Trophoblast cell (in vitro differentiated cells and primary cell): ENCODE data around the gene PTK6.

ENCODE experiments used
- DNase-seq, 2 donors: peaks; one replicate each; pipeline ENCODE4 v3.0.0-alpha.2; 2016
- H2AFZ ChIP-seq: 2 replicates; pipeline ENCODE4 v1.6.1; 2013; ENCODE audit warnings: low read length, moderate library complexity, mild to moderate bottlenecking; ENCODE audit not compliant: insufficient read depth, poor library complexity
- H2AK5ac ChIP-seq: 2 replicates; pipeline ENCODE4 v1.6.1; 2013; ENCODE audit warnings: mild to moderate bottlenecking, low read length
- H2BK120ac ChIP-seq: 2 replicates; pipeline ENCODE4 v1.6.1; 2013; ENCODE audit warnings: low read length, mild to moderate bottlenecking, moderate library complexity; ENCODE audit not compliant: insufficient read depth, poor library complexity
- H2BK12ac ChIP-seq: 2 replicates; pipeline ENCODE4 v1.6.1; 2013; ENCODE audit warnings: mild to moderate bottlenecking, low read length, moderate library complexity
- H2BK5ac ChIP-seq: 2 replicates; pipeline ENCODE4 v1.6.1; 2013; ENCODE audit warnings: low read length, low read depth, moderate library complexity, mild to moderate bottlenecking; ENCODE audit not compliant: poor library complexity
- H3K14ac ChIP-seq: 2 replicates; pipeline ENCODE4 v1.6.1; 2013; ENCODE audit warnings: mild to moderate bottlenecking, low read length
- H3K18ac ChIP-seq: 2 replicates; pipeline ENCODE4 v1.6.1; 2013; ENCODE audit warnings: mild to moderate bottlenecking, low read length
- H3K23ac ChIP-seq: 2 replicates; pipeline ENCODE4 v1.6.1; 2013; ENCODE audit warnings: low read length
- H3K27ac ChIP-seq: 2 replicates; pipeline ENCODE4 v1.5.1; 2013; ENCODE audit warnings: low read depth, mild to moderate bottlenecking, inconsistent platforms, low read length, moderate library complexity
- H3K27me3 ChIP-seq: 2 replicates; pipeline ENCODE4 v1.6.1; 2013; ENCODE audit warnings: inconsistent platforms, mild to moderate bottlenecking, low read length, moderate library complexity; ENCODE audit not compliant: insufficient read depth
- H3K36me3 ChIP-seq, 2 experiments: 1 replicate in 1 of 2; 2 replicates in 1 of 2; pipeline ENCODE4 v1.6.1; 2013; ENCODE audit warnings: low read length in 2 of 2, mild to moderate bottlenecking in 2 of 2, moderate library complexity in 1 of 2; ENCODE audit not compliant: insufficient read depth in 2 of 2, control insufficient read depth in 1 of 2
- H3K4ac ChIP-seq: 2 replicates; pipeline ENCODE4 v1.6.1; 2013; ENCODE audit warnings: low read depth, mild to moderate bottlenecking, low read length, moderate library complexity
- H3K4me1 ChIP-seq, 2 experiments: 1 replicate in 1 of 2; 2 replicates in 1 of 2; pipeline ENCODE4 v1.6.1; 2013; ENCODE audit warnings: low read length in 2 of 2, mild to moderate bottlenecking in 2 of 2, moderate library complexity in 1 of 2; ENCODE audit not compliant: insufficient read depth in 2 of 2, control insufficient read depth in 1 of 2
- H3K4me2 ChIP-seq: 2 replicates; pipeline ENCODE4 v1.6.1; 2013; ENCODE audit warnings: inconsistent platforms, mild to moderate bottlenecking, low read length, moderate library complexity
- H3K4me3 ChIP-seq: 2 replicates; pipeline ENCODE4 v1.5.1; 2013; ENCODE audit warnings: mild to moderate bottlenecking, low read depth, low read length, inconsistent platforms
- H3K79me1 ChIP-seq: one replicate; pipeline ENCODE4 v1.6.1; 2013; ENCODE audit warnings: low read length
- H3K79me2 ChIP-seq: 2 replicates; pipeline ENCODE4 v1.6.1; 2013; ENCODE audit warnings: low read length, mild to moderate bottlenecking; ENCODE audit not compliant: control insufficient read depth, insufficient read depth, poor library complexity
- H3K9ac ChIP-seq: 2 replicates; pipeline ENCODE4 v1.6.1; 2013; ENCODE audit warnings: mild to moderate bottlenecking, low read length
- H3K9me3 ChIP-seq: 2 replicates; pipeline ENCODE4 v1.6.1; 2013; ENCODE audit warnings: low read depth, mild to moderate bottlenecking, control low read depth, inconsistent platforms, low read length; ENCODE audit not compliant: insufficient read depth
- H4K12ac ChIP-seq: 2 replicates; pipeline ENCODE4 v1.6.1; 2013; ENCODE audit warnings: low read depth, mild to moderate bottlenecking, low read length, moderate library complexity
- H4K8ac ChIP-seq: 2 replicates; pipeline ENCODE4 v1.6.1; 2013; ENCODE audit warnings: low read depth, mild to moderate bottlenecking, low read length, moderate library complexity
- H4K91ac ChIP-seq: one replicate; pipeline ENCODE4 v1.6.1; 2013; ENCODE audit warnings: low read depth, mild to moderate bottlenecking, low read length, moderate library complexity
- WGBS: extraction: QIAGEN DNeasy Blood & Tissue Kit; methylation state at CpG from one replicate; pipeline ENCODE4 v1.1.7; 2013; ENCODE audit warnings: missing lambda C conversion rate; ENCODE audit not compliant: insufficient read length, insufficient coverage; ENCODE audit errors: extremely low coverage; 5-methylcytosine and 5-hydroxymethylcytosine counted together

The PTK6 gene

DNA sequence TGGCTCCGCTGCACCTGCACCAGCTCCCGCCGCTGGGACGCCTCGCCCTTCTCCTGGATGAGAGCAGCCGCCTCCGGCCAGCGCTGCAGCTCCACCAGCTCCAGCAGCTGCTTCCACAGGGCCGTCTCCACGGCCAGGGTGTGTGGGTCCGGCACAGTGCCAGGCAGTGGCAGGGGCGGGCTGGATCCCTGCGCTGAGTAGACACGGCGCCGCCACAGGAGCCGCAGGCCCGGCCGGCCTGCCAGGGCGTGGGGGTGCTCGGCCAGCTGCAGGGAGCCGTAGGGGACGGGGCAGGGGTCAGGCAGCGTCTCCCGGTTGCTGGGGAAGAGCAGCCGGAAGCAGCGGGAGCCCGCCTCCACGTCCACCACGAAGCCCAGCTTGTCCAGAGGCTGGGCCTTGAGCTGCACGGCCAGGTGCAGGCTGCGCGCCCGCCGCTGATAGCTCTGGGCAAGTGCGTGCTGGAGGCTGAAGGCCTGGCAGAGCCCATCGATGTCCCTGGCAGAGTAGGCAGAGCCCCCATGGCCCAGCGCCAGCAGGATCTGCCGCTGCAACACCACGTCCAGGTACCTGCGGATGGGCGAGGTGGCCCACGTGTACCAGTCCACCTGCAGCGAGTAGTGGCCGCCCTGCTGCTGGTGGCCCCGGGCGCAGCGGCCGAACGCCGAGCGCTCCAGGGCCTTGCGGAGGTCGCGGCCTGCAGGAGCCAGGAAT lies 26.2 kb upstream of the PTK6 start:
- H4K12ac ChIP-seq = no peak overlapping the region
- H3K27ac ChIP-seq = no peak overlapping the region
- H3K4me3 ChIP-seq = no peak overlapping the region
- peaks cover 34 to 53% of the 10 kb centered on the region in 2 experiments for H3K36me3 ChIP-seq
- H3K23ac ChIP-seq = no peak overlapping the region
- no peak overlapping the region for H3K4me2 ChIP-seq
- no peak overlapping the region for H2AK5ac ChIP-seq
- no peak for DNase-seq
- H3K18ac ChIP-seq = no peak overlapping the region
- H3K79me1 ChIP-seq = no peaks in the 10 kb centered on the region
- no peak overlapping the region for H4K91ac ChIP-seq
- no peak overlapping the region for H2BK120ac ChIP-seq
- H2BK12ac ChIP-seq = no peak overlapping the region
- no peaks in the 10 kb centered on the region for H3K4me1 ChIP-seq
- no peaks in the 10 kb centered on the region for H3K27me3 ChIP-seq
- no peak overlapping the region for H3K4ac ChIP-seq
- H2BK5ac ChIP-seq = no peak overlapping the region
- peaks cover 6% of the 10 kb centered on the region for H3K9me3 ChIP-seq
- H2AFZ ChIP-seq = no peak overlapping the region
- no CpG with 5 or more reads among the region's 55 CpGs for WGBS
- H3K14ac ChIP-seq = no peak overlapping the region
- no peak overlapping the region for H3K9ac ChIP-seq
- H4K8ac ChIP-seq = no peak overlapping the region
- no peaks in the 10 kb centered on the region for H3K79me2 ChIP-seq

DNA sequence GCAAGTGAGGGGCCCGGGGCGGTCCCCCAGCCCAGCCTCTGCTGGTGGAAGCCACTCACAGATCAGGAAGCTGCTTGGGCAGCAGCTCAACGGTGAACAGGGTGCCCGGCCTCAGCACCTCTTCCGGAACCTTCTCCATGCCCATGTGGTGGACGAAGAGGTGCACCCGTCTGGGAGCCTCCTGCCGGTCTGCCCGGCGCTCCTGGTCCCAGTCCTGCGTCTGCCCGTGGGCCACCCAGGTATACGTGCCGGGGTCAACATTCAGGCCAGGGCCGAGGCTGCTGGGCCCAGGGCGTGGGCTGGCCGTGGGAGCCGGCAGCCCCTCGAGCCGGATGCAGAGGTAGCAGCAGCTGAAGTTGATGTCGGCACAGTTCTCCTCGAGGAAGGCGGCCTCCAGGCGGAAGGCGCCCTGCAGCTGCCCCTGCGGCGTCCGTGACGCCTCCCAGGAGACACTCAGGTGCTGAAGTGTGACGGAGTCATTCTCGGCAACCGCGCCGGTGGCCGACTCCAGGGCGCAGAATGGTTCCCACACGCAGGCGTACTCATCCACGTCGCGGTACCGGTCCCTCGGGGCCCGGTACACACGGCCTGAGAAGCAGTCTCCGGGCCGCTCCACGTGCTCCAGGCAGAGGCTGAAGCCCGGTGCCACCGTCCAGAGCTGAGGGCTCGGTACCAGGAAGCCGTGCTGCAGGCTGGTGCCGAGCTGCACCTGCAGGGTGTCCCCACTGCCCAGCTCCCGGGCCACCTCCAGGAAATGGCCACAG lies 25.5 kb upstream of the PTK6 start:
- no peak overlapping the region for H3K9ac ChIP-seq
- WGBS = no CpG with 5 or more reads among the region's 54 CpGs

DNA sequence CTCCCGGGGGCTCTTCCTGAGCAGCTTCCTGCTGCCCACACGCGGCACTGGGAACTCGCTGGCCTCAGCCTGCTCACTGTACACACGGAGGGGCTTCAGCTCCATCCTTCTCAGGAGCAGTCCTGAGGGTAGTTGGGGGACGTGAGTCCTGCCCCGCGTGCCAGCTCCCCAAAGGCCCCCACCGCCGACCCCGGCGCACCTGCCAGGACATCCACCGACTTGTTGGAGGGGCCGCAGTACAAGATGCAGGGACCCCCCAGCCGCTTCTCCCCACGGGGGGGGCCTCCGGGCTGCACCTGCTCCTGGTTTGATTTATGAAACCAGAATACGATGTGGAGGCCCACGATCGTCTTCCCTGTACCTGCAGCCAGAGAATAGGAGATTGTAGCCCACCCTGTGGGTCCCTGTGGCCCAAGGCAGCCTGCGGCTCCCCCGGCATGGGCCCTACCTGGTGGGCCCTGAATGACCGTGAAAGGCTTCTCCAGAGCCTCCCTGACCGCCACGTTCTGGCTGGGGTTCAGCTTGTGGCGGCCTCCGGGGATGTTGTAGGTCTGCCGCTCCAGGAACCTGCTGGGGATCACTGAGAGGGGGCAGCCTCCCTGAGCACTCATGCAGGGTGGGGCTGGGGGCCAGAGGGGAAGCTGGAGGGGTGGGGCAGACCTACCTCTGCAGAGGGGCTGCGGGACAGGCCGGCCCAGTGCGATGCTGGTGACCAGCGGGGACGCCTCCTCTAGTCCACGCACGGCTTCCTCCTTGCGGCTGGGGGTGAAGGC lies 24.6 kb upstream of the PTK6 start:
- no peak for DNase-seq
- no peak overlapping the region for H3K9ac ChIP-seq
- no CpG with 5 or more reads among the region's 36 CpGs for WGBS
- H2AK5ac ChIP-seq = no peak overlapping the region
- H3K4me2 ChIP-seq = no peak overlapping the region
- H3K27me3 ChIP-seq = no peaks in the 10 kb centered on the region
- no peaks in the 10 kb centered on the region for H3K79me1 ChIP-seq
- H3K9me3 ChIP-seq = peaks cover 4% of the 10 kb centered on the region
- H3K4ac ChIP-seq = no peak overlapping the region
- H2BK5ac ChIP-seq = no peak overlapping the region
- no peak overlapping the region for H4K91ac ChIP-seq
- H2BK120ac ChIP-seq = no peak overlapping the region
- no peaks in the 10 kb centered on the region for H3K4me1 ChIP-seq
- H2AFZ ChIP-seq = no peak overlapping the region
- H3K23ac ChIP-seq = no peak overlapping the region
- H3K4me3 ChIP-seq = no peak overlapping the region
- H3K79me2 ChIP-seq = no peaks in the 10 kb centered on the region
- H3K18ac ChIP-seq = no peak overlapping the region
- no peak overlapping the region for H2BK12ac ChIP-seq
- no peak overlapping the region for H4K8ac ChIP-seq
- no peak overlapping the region for H3K14ac ChIP-seq
- no peak overlapping the region for H3K27ac ChIP-seq
- no peak overlapping the region for H4K12ac ChIP-seq
- H3K36me3 ChIP-seq = peaks cover 34 to 47% of the 10 kb centered on the region in 2 experiments

More for the DNA sequence above, 25.5 kb upstream of the PTK6 start:
- Histone ChIP-seq H2AK5ac (no peak overlapping the region), H3K18ac (no peak overlapping the region), H4K8ac (no peak overlapping the region), H2BK120ac (no peak overlapping the region), H3K27ac (no peak overlapping the region), H3K4ac (no peak overlapping the region), H4K12ac (no peak overlapping the region), H2AFZ (no peak overlapping the region), H4K91ac (no peak overlapping the region), H3K36me3 (peaks cover 34 to 50% of the 10 kb centered on the region in 2 experiments), H2BK5ac (no peak overlapping the region), H3K79me1 (no peaks in the 10 kb centered on the region), H3K14ac (no peak overlapping the region), H2BK12ac (no peak overlapping the region), H3K27me3 (no peaks in the 10 kb centered on the region), H3K4me2 (no peak overlapping the region), H3K4me1 (no peaks in the 10 kb centered on the region), H3K9me3 (peaks cover 6% of the 10 kb centered on the region), H3K23ac (no peak overlapping the region), H3K79me2 (no peaks in the 10 kb centered on the region), H3K4me3 (no peak overlapping the region)
- DNase-seq = no peak

DNA sequence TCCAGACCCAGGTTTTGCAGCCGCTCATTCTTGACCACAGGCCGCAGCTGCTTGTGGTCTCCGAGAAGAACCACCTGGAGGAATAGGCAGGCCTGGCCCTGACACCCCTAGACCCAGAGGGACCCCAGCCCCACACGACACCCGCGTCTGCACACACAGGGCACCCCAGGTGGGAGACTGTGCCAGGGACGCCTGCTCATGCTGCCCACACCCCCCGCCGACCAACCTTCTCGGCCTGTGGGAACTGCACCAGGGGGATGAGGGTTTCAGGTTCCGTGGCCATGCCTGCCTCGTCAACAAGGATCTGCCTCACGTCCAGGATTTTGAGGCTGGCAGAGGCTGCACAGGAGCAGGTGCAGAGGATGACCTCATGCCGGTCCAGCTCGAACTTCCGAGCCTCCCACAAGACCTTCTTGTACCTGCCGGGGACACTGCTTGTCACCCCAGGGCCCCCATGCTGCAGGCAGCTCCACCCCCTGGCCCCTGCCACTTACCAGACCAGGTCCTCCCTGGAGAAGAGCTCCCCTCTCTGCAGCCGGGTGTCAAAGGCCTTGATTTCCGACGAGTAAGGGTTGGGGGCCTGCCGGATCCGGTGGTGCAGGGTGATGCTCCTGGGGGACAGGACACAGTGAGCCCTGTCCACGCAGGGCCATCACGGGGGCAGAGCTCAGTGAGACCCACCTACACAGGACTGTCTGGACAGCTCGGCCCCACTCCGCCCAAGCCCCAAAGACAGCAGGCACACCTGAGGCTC lies 23.9 kb upstream of the PTK6 start:
- Histone ChIP-seq H3K9me3 (peaks cover 4% of the 10 kb centered on the region), H3K4me2 (no peak overlapping the region), H4K12ac (no peak overlapping the region), H4K91ac (no peak overlapping the region), H3K79me2 (no peaks in the 10 kb centered on the region), H3K14ac (no peak overlapping the region), H4K8ac (no peak overlapping the region), H2AK5ac (no peak overlapping the region), H3K79me1 (no peaks in the 10 kb centered on the region), H3K4me3 (no peak overlapping the region), H3K23ac (no peak overlapping the region), H3K4me1 (no peaks in the 10 kb centered on the region), H3K27me3 (no peaks in the 10 kb centered on the region), H2AFZ (no peak overlapping the region), H3K18ac (no peak overlapping the region), H3K9ac (no peak overlapping the region), H2BK5ac (no peak overlapping the region), H2BK12ac (no peak overlapping the region), H2BK120ac (no peak overlapping the region), H3K36me3 (peaks cover 33 to 45% of the 10 kb centered on the region in 2 experiments), H3K27ac (no peak overlapping the region), H3K4ac (no peak overlapping the region)
- no peak for DNase-seq
- no CpG with 5 or more reads among the region's 26 CpGs for WGBS
